Measurements from ENCODE around the gene LSM11. TPM values are rescaled to one million over a fixed set of nuclear protein-coding genes. Genes with fewer than 3 reads are reported as not detected.

LSM11 gene
- total RNA-seq, 5 donors from 2014 or later (not counting 1 experiment from before 2014, with no cell fraction given): 1.7 to 4.2 (median 3.9) TPM

DNA sequence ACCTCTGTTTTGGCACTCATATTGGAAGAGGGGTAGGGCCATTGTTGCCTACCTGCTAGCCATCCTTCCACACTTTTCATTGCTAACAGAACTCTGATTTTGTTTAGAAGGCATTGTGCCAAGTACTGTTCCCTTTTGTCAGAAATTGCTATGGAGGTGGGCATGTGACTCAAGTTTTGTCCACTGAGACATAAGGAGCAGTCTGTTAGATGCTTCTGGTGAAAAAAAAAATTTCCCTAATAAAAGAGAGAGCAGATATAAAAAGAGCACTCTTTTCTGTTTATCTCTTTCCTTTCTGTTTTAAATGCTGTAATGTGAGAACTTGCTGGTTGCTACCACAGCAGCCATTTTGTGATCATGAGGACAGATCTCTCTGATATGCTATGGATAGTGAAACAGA is 34.2 kb upstream of the LSM11 start:
- Mint-ChIP-seq H3K4me3 (no peak overlapping the region), H3K4me1 (no peaks in the 10 kb centered on the region), H3K27me3 (peaks cover 2 to 17% of the 10 kb centered on the region in 2 donors), H3K27ac (no peak overlapping the region), H3K36me3 (no peaks in the 10 kb centered on the region), H3K9me3 (no peaks in the 10 kb centered on the region)
- Histone ChIP-seq H3K9me3 (no peaks in the 10 kb centered on the region), H3K4me3 (ENCODE audit: control insufficient read depth in 1 of 2, extremely low read depth in 1 of 2, low read length in 1 of 2) (no peak overlapping the region), H3K36me3 (ENCODE audit: control insufficient read depth in 2 of 2, extremely low read depth in 1 of 2, insufficient read depth in 1 of 2, low read length in 1 of 2) (no peaks in the 10 kb centered on the region), H3K4me1 (ENCODE audit: control insufficient read depth in 1 of 2, extremely low read depth in 1 of 2, insufficient read depth in 2 of 2, low read length in 2 of 2) (no peaks in the 10 kb centered on the region), H3K27me3 (replicated peaks in 1 of 2; ENCODE audit: control insufficient read depth in 2 of 2, extremely low read depth in 1 of 2, insufficient read depth in 2 of 2, low read length in 1 of 2) (peaks cover 0 to 3% of the 10 kb centered on the region in 2 experiments), H3K27ac (ENCODE audit: low read length) (no peak overlapping the region)
- ATAC-seq (replicated peaks in 1 of 4) (no peak), DNase-seq (no peak)
- ChIA-PET POLR2A (no interaction called here), CTCF (no interaction called here)

- H3K9me3 ChIP-seq: no peaks in the 10 kb centered on the region
- ATAC-seq (replicated peaks in 1 of 4): no peak
- no peak overlapping the region for H3K27ac Mint-ChIP-seq
- no peaks in the 10 kb centered on the region for H3K36me3 ChIP-seq (ENCODE audit: control insufficient read depth in 2 of 2, extremely low read depth in 1 of 2, insufficient read depth in 1 of 2, low read length in 1 of 2)
- no peaks in the 10 kb centered on the region for H3K4me1 Mint-ChIP-seq
- no peak overlapping the region for H3K4me3 Mint-ChIP-seq
- ChIA-PET CTCF (interaction anchor here in 1 of 2 donors (0.6 kb wide), 1 partner anchor 304 kb away, joined by 3 read pairs; no protein-coding TSS in a partner anchor), POLR2A (no interaction called here)
- peaks cover 0 to 3% of the 10 kb centered on the region in 2 experiments for H3K27me3 ChIP-seq (replicated peaks in 1 of 2; ENCODE audit: control insufficient read depth in 2 of 2, extremely low read depth in 1 of 2, insufficient read depth in 2 of 2, low read length in 1 of 2)
- H3K4me1 ChIP-seq (ENCODE audit: control insufficient read depth in 1 of 2, extremely low read depth in 1 of 2, insufficient read depth in 2 of 2, low read length in 2 of 2): no peaks in the 10 kb centered on the region
- no peaks in the 10 kb centered on the region for H3K9me3 Mint-ChIP-seq
- peaks cover 2 to 13% of the 10 kb centered on the region in 2 donors for H3K27me3 Mint-ChIP-seq
- no peak overlapping the region for H3K27ac ChIP-seq (ENCODE audit: low read length)
- H3K4me3 ChIP-seq (ENCODE audit: control insufficient read depth in 1 of 2, extremely low read depth in 1 of 2, low read length in 1 of 2): no peak overlapping the region
- H3K36me3 Mint-ChIP-seq: no peaks in the 10 kb centered on the region
- no CpG with 5 or more reads among the region's 3 CpGs for WGBS (ENCODE audit: insufficient coverage)
- DNase-seq: no peak
Observed at GRCh38 chr5:157710431-157710830, 33.1 kb upstream of the LSM11 start.

GRCh38 chr5:157710882-157711281 is 32.6 kb upstream of the LSM11 start:
- H3K4me1 Mint-ChIP-seq: no peaks in the 10 kb centered on the region
- peaks cover 0 to 3% of the 10 kb centered on the region in 2 experiments for H3K27me3 ChIP-seq (replicated peaks in 1 of 2; ENCODE audit: control insufficient read depth in 2 of 2, extremely low read depth in 1 of 2, insufficient read depth in 2 of 2, low read length in 1 of 2)
- no peak overlapping the region for H3K4me3 ChIP-seq (ENCODE audit: control insufficient read depth in 1 of 2, extremely low read depth in 1 of 2, low read length in 1 of 2)
- POLR2A ChIA-PET: no interaction called here
- no peaks in the 10 kb centered on the region for H3K36me3 Mint-ChIP-seq
- no peaks in the 10 kb centered on the region for H3K4me1 ChIP-seq (ENCODE audit: control insufficient read depth in 1 of 2, extremely low read depth in 1 of 2, insufficient read depth in 2 of 2, low read length in 2 of 2)
- no peak overlapping the region for H3K27ac ChIP-seq (ENCODE audit: low read length)
- no peak overlapping the region for H3K27ac Mint-ChIP-seq
- H3K9me3 Mint-ChIP-seq: no peaks in the 10 kb centered on the region
- CTCF ChIA-PET: no interaction called here
- no peaks in the 10 kb centered on the region for H3K9me3 ChIP-seq
- peaks cover 2 to 12% of the 10 kb centered on the region in 2 donors for H3K27me3 Mint-ChIP-seq
- WGBS (ENCODE audit: insufficient coverage): no CpG with 5 or more reads among the region's 2 CpGs
- DNase-seq: no peak
- ATAC-seq (replicated peaks in 1 of 4): no peak
- no peak overlapping the region for H3K4me3 Mint-ChIP-seq
- no peaks in the 10 kb centered on the region for H3K36me3 ChIP-seq (ENCODE audit: control insufficient read depth in 2 of 2, extremely low read depth in 1 of 2, insufficient read depth in 1 of 2, low read length in 1 of 2)

- no peaks in the 10 kb centered on the region for H3K9me3 Mint-ChIP-seq
- POLR2A ChIA-PET: no interaction called here
- WGBS (ENCODE audit: insufficient coverage): no CpG with 5 or more reads among the region's 4 CpGs
- H3K27me3 ChIP-seq (replicated peaks in 1 of 2; ENCODE audit: control insufficient read depth in 2 of 2, extremely low read depth in 1 of 2, insufficient read depth in 2 of 2, low read length in 1 of 2): no peaks in the 10 kb centered on the region
- H3K4me3 Mint-ChIP-seq: no peak overlapping the region
- H3K9me3 ChIP-seq: no peaks in the 10 kb centered on the region
- peaks cover 2 to 4% of the 10 kb centered on the region in 2 donors for H3K27me3 Mint-ChIP-seq
- ATAC-seq (replicated peaks in 1 of 4) (no peak), DNase-seq (no peak)
- H3K4me1 Mint-ChIP-seq: peaks cover 15 to 22% (median 15%) of the 10 kb centered on the region in 3 donors
- H3K27ac ChIP-seq (ENCODE audit: low read length): no peak overlapping the region
- H3K27ac Mint-ChIP-seq: no peak overlapping the region
- H3K36me3 Mint-ChIP-seq: no peaks in the 10 kb centered on the region
- CTCF ChIA-PET: no interaction called here
- no peak overlapping the region for H3K4me3 ChIP-seq (ENCODE audit: control insufficient read depth in 1 of 2, extremely low read depth in 1 of 2, low read length in 1 of 2)
- no peaks in the 10 kb centered on the region for H3K36me3 ChIP-seq (ENCODE audit: control insufficient read depth in 2 of 2, extremely low read depth in 1 of 2, insufficient read depth in 1 of 2, low read length in 1 of 2)
- H3K4me1 ChIP-seq (ENCODE audit: control insufficient read depth in 1 of 2, extremely low read depth in 1 of 2, insufficient read depth in 2 of 2, low read length in 2 of 2): peaks cover 14 to 15% of the 10 kb centered on the region in 2 experiments
Observed at GRCh38 chr5:157713830-157714595, 29.5 kb upstream of the LSM11 start.

DNA sequence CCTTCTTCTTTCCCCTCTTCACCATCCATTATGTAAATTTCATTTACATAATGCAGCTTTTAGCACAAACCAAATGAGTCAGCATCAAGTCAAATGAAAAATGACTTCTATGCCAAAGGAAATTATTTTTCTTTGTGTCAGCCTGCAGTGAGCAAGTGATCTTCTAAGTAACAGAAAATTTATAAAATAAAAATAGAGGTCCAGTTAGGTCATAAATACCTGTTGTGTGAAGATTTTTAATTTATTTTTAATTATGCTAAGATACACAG is 29.0 kb upstream of the LSM11 start:
- CTCF ChIA-PET: no interaction called here
- H3K4me1 ChIP-seq (ENCODE audit: control insufficient read depth in 1 of 2, extremely low read depth in 1 of 2, insufficient read depth in 2 of 2, low read length in 2 of 2): peaks cover 14 to 15% of the 10 kb centered on the region in 2 experiments
- no peaks in the 10 kb centered on the region for H3K36me3 ChIP-seq (ENCODE audit: control insufficient read depth in 2 of 2, extremely low read depth in 1 of 2, insufficient read depth in 1 of 2, low read length in 1 of 2)
- ATAC-seq (replicated peaks in 1 of 4) (no peak), DNase-seq (no peak)
- Mint-ChIP-seq H3K9me3 (no peaks in the 10 kb centered on the region), H3K27me3 (peaks cover under 1% of the 10 kb centered on the region in 2 donors), H3K36me3 (no peaks in the 10 kb centered on the region), H3K4me3 (no peak overlapping the region), H3K4me1 (peaks cover 15 to 22% (median 15%) of the 10 kb centered on the region in 3 donors), H3K27ac (no peak overlapping the region)
- no peaks in the 10 kb centered on the region for H3K9me3 ChIP-seq
- no peak overlapping the region for H3K27ac ChIP-seq (ENCODE audit: low read length)
- no peaks in the 10 kb centered on the region for H3K27me3 ChIP-seq (replicated peaks in 1 of 2; ENCODE audit: control insufficient read depth in 2 of 2, extremely low read depth in 1 of 2, insufficient read depth in 2 of 2, low read length in 1 of 2)
- POLR2A ChIA-PET: interaction anchor here in 1 of 2 donors (0.6 kb wide), 1 partner anchor 802 kb away, joined by 3 read pairs; no protein-coding TSS in a partner anchor
- H3K4me3 ChIP-seq (ENCODE audit: control insufficient read depth in 1 of 2, extremely low read depth in 1 of 2, low read length in 1 of 2): no peak overlapping the region

DNA sequence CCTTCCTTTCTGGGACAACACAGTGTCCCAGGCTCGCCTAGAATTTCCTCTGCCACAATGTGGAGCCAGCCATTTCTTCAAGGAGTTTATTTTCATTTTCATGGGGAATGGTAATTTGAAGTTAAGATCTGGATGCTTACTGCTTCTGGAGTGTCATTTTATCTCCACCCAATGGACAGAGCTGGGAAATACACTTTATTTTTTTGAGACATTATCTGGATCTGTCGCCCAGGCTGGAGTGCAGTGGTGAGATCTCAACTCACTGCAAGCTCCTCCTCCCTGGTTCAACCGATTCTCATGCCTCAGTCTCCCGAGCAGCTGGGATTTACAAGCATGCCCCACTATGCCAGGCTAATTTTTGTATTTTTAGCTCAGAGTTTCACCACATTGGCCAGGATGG is 25.0 kb upstream of the LSM11 start:
- CTCF ChIA-PET: interaction anchor here (0.5 to 2.7 kb wide), 18 partner anchors 9 to 611 kb away, joined by 3 to 16 read pairs (median 4); partner anchors contain the start of genes C5orf52 (in 1 of the 2) and THG1L (in 1 of the 2)
- no peaks in the 10 kb centered on the region for H3K9me3 ChIP-seq

More for the DNA sequence above, 25.0 kb upstream of the LSM11 start:
- Histone ChIP-seq H3K4me3 (ENCODE audit: control insufficient read depth in 1 of 2, extremely low read depth in 1 of 2, low read length in 1 of 2) (no peak overlapping the region), H3K27me3 (replicated peaks in 1 of 2; ENCODE audit: control insufficient read depth in 2 of 2, extremely low read depth in 1 of 2, insufficient read depth in 2 of 2, low read length in 1 of 2) (no peaks in the 10 kb centered on the region), H3K27ac (ENCODE audit: low read length) (no peak overlapping the region), H3K4me1 (ENCODE audit: control insufficient read depth in 1 of 2, extremely low read depth in 1 of 2, insufficient read depth in 2 of 2, low read length in 2 of 2) (peaks cover 14 to 15% of the 10 kb centered on the region in 2 experiments), H3K36me3 (ENCODE audit: control insufficient read depth in 2 of 2, extremely low read depth in 1 of 2, insufficient read depth in 1 of 2, low read length in 1 of 2) (no peaks in the 10 kb centered on the region)
- H3K4me1 Mint-ChIP-seq: peaks cover 17 to 22% (median 20%) of the 10 kb centered on the region in 3 donors
- ATAC-seq (replicated peaks in 1 of 4) (peak; percentile 70 to 79 (median 76)), DNase-seq (peak in 3 of 35 experiments; percentile 2 to 63 (median 11))
- H3K4me3 Mint-ChIP-seq: peak overlapping the region in 1 of 3 donors; percentile 38
- H3K36me3 Mint-ChIP-seq: peaks cover 9% of the 10 kb centered on the region
- H3K9me3 Mint-ChIP-seq: peaks cover 0 to 3% (median 0%) of the 10 kb centered on the region in 3 donors
- no peaks in the 10 kb centered on the region for H3K27me3 Mint-ChIP-seq
- POLR2A ChIA-PET: interaction anchor here in 1 of 2 donors (0.6 kb wide), 1 partner anchor 94 kb away, joined by 4 read pairs; no protein-coding TSS in a partner anchor
- WGBS (ENCODE audit: insufficient coverage): 11% methylated on average over 3 of the region's 4 CpGs
- H3K27ac Mint-ChIP-seq: peak overlapping the region; percentile 27 to 45

Measured in T-cell (primary cell).